GM12878 (cell line): ENCODE measurements around the gene RAD54L2.

ENCODE experiments used
- CEBPB ChIP-seq, 2 experiments: fragments of 150-350 bp in 1 of 2; IDR thresholded peaks; 2 replicates each; pipeline ENCODE4 v1.6.1; 2012 to 2014; ENCODE audit warnings: low read depth in 2 of 2, low read length in 2 of 2, borderline replicate concordance in 1 of 2, inconsistent platforms in 1 of 2
- DPF2 ChIP-seq: fragments of 450-650 bp; IDR thresholded peaks from 2 replicates; pipeline ENCODE4 v1.6.1; 2017; ENCODE audit warnings: mild to moderate bottlenecking
- FOS ChIP-seq: IDR thresholded peaks from 3 replicates; pipeline ENCODE4 v1.6.1; 2011; ENCODE audit warnings: borderline replicate concordance; ENCODE audit not compliant: insufficient read length; ENCODE audit errors: extremely low read depth
- NFYA ChIP-seq: IDR thresholded peaks from 2 replicates; pipeline ENCODE4 v1.6.1; 2011; ENCODE audit warnings: low read depth, mild to moderate bottlenecking, low read length, improper control_type of control experiment, borderline replicate concordance
- RFX5 ChIP-seq: IDR thresholded peaks from 2 replicates; pipeline ENCODE4 v1.6.1; 2011; ENCODE audit warnings: low read depth, low read length, improper control_type of control experiment
- SREBF2 ChIP-seq: IDR thresholded peaks from 2 replicates; pipeline ENCODE4 v1.6.1; 2012; ENCODE audit warnings: mild to moderate bottlenecking, low read length
- TF ChIP-seq, protein P1 (sequence below): IDR thresholded peaks from 2 replicates; pipeline ENCODE4 v1.6.1; 2012; ENCODE audit warnings: low read depth, low read length, improper control_type of control experiment
- TF ChIP-seq, protein P2 (sequence below), 3 experiments: IDR thresholded peaks in 2 of 3; conservative IDR thresholded peaks in 1 of 3; 2 replicates each; pipeline ENCODE4 v1.5.1; 2011; ENCODE audit warnings: low read depth in 3 of 3, low read length in 3 of 3, mild to moderate bottlenecking in 3 of 3, control low read depth in 2 of 3, moderate library complexity in 2 of 3, inconsistent platforms in 1 of 3, mixed read lengths in 1 of 3; ENCODE audit not compliant: control insufficient read depth in 2 of 3, insufficient read depth in 1 of 3; ENCODE audit errors: extremely low read depth in 1 of 3
- TF ChIP-seq, protein P3 (sequence below): IDR thresholded peaks from 2 replicates; pipeline ENCODE4 v1.6.1; 2011; ENCODE audit warnings: low read depth, low read length, improper control_type of control experiment, borderline replicate concordance

DNA sequence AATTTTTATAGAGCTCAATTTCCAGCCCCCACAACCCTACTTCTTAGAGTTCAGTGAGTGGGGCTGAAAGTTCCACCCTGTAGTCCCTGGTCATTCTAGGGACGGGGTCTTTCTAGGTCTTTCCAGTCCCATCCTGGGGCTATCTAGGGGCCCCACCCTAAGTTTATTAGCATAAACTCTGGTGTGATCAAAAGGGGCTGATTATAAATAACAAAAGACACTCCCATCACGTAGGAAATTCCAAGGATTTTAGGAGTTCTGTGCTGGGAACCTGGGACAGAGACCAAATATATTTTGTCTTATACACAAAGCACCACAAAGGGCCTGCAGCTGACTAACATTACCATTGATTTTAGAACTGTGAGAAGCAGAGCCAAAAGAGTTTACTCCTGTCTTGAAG, 41.9 kb downstream of the RAD54L2 start:
- no peak for TF ChIP-seq DPF2
- TF ChIP-seq RFX5, result no peak
- TF ChIP-seq NFYA, result no peak
- TF ChIP-seq, protein P1, sequence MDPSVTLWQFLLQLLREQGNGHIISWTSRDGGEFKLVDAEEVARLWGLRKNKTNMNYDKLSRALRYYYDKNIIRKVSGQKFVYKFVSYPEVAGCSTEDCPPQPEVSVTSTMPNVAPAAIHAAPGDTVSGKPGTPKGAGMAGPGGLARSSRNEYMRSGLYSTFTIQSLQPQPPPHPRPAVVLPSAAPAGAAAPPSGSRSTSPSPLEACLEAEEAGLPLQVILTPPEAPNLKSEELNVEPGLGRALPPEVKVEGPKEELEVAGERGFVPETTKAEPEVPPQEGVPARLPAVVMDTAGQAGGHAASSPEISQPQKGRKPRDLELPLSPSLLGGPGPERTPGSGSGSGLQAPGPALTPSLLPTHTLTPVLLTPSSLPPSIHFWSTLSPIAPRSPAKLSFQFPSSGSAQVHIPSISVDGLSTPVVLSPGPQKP, result no peak
- TF ChIP-seq, protein P2, sequence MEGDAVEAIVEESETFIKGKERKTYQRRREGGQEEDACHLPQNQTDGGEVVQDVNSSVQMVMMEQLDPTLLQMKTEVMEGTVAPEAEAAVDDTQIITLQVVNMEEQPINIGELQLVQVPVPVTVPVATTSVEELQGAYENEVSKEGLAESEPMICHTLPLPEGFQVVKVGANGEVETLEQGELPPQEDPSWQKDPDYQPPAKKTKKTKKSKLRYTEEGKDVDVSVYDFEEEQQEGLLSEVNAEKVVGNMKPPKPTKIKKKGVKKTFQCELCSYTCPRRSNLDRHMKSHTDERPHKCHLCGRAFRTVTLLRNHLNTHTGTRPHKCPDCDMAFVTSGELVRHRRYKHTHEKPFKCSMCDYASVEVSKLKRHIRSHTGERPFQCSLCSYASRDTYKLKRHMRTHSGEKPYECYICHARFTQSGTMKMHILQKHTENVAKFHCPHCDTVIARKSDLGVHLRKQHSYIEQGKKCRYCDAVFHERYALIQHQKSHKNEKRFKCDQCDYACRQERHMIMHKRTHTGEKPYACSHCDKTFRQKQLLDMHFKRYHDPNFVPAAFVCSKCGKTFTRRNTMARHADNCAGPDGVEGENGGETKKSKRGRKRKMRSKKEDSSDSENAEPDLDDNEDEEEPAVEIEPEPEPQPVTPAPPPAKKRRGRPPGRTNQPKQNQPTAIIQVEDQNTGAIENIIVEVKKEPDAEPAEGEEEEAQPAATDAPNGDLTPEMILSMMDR (IDR thresholded peaks at IDR 0.05 in 2 of 3, conservative IDR thresholded peaks at IDR 0.05 in 1 of 3; ENCODE audit: control insufficient read depth in 2 of 3, extremely low read depth in 1 of 3, insufficient read depth in 1 of 3, low read depth in 3 of 3, low read length in 3 of 3), result no peak
- no peak for TF ChIP-seq FOS
- TF ChIP-seq, protein P3, sequence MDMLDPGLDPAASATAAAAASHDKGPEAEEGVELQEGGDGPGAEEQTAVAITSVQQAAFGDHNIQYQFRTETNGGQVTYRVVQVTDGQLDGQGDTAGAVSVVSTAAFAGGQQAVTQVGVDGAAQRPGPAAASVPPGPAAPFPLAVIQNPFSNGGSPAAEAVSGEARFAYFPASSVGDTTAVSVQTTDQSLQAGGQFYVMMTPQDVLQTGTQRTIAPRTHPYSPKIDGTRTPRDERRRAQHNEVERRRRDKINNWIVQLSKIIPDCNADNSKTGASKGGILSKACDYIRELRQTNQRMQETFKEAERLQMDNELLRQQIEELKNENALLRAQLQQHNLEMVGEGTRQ, result no peak
- TF ChIP-seq SREBF2, result no peak
- TF ChIP-seq CEBPB (IDR thresholded peaks at IDR 0.05; ENCODE audit: borderline replicate concordance in 1 of 2, low read depth in 2 of 2, low read length in 2 of 2), result no peak
